Central memory CD8-positive, alpha-beta T cell (primary cell): ENCODE measurements around the gene ADGRB3.

ENCODE experiments used
- ATAC-seq: fragments of 150-1000 bp; cut with Tn5 transposase; replicated peaks from 2 replicates; pipeline ENCODE4 v1.10.0; 2022; ENCODE audit warnings: mild to moderate bottlenecking, moderate FRiP score, moderate number of reproducible peaks; ENCODE audit not compliant: poor library complexity, severe bottlenecking; ENCODE audit errors: extremely low read depth
- DNase-seq, 2 donors: peaks; one replicate each; pipeline ENCODE4 v3.0.0; 2021; ENCODE audit warnings: low spot score in 2 of 2
- H3K27ac Mint-ChIP-seq: one replicate; pipeline ENCODE4 v1.8.0; 2022; ENCODE audit warnings: low read depth, mild to moderate bottlenecking, moderate library complexity, mixed read lengths
- H3K27me3 Mint-ChIP-seq: one replicate; pipeline ENCODE4 v1.8.0; 2022; ENCODE audit warnings: mixed read lengths
- H3K36me3 Mint-ChIP-seq: one replicate; pipeline ENCODE4 v1.8.0; 2022; ENCODE audit warnings: mild to moderate bottlenecking, moderate library complexity, mixed read lengths; ENCODE audit not compliant: insufficient read depth
- H3K4me1 Mint-ChIP-seq: one replicate; pipeline ENCODE4 v1.8.0; 2022; ENCODE audit warnings: mixed read lengths
- H3K4me3 Mint-ChIP-seq: one replicate; pipeline ENCODE4 v1.8.0; 2022; ENCODE audit warnings: mild to moderate bottlenecking, moderate library complexity, mixed read lengths
- H3K9me3 Mint-ChIP-seq: one replicate; pipeline ENCODE4 v1.8.0; 2022; ENCODE audit warnings: mixed read lengths

The ADGRB3 gene

GRCh38 chr6:69343851-69344250 is 708.8 kb downstream of the ADGRB3 start:
- Mint-ChIP-seq H3K27ac (no peak overlapping the region), H3K36me3 (no peaks in the 10 kb centered on the region), H3K27me3 (no peaks in the 10 kb centered on the region), H3K9me3 (peaks cover 11% of the 10 kb centered on the region), H3K4me1 (no peaks in the 10 kb centered on the region), H3K4me3 (no peak overlapping the region)
- ATAC-seq = no peak
- DNase-seq = no peak

DNA sequence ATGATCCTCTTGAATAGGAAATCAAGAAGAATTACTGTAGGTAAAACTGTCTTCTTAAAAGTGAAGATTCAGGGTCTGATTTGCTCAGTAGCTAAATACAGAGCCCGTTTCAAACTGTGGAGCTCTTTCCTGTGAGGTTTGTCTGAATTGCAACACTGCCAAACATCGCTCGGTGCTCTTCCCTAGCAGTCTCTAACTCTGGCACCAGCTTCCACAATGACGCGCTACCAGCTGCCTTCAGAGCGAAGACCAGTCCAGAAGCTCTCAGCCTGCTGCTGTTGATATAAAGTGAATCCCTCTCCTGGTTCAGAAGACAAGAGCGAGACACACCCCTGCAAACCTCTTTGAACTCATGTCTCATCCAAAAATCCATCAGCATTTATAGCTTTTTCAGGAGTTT is 714.7 kb downstream of the ADGRB3 start:
- no peaks in the 10 kb centered on the region for H3K4me1 Mint-ChIP-seq
- no peak for DNase-seq
- no peak overlapping the region for H3K27ac Mint-ChIP-seq
- no peak for ATAC-seq
- H3K4me3 Mint-ChIP-seq = no peak overlapping the region
- H3K27me3 Mint-ChIP-seq = no peaks in the 10 kb centered on the region
- no peaks in the 10 kb centered on the region for H3K9me3 Mint-ChIP-seq
- H3K36me3 Mint-ChIP-seq = no peaks in the 10 kb centered on the region

DNA sequence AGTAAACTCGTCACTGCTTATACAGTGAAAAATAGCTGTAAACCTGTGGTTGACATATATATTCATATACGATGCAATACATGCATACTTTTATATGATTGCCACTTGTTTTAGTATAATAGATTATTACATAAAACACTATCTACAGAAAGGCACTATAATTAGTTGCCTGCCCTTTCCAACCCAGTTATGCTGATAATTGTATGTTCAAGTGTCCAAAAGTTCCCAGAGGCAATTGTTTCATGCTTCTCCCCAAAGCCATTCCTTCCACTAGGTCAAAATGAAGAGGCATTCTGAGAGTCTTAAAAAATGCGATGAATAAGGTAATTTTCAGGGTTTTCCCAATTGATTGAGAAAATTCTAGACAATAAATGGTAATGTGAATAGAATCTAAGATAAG is 727.1 kb downstream of the ADGRB3 start:
- Mint-ChIP-seq H3K27ac (no peak overlapping the region), H3K4me1 (no peaks in the 10 kb centered on the region), H3K36me3 (no peaks in the 10 kb centered on the region), H3K4me3 (no peak overlapping the region), H3K27me3 (no peaks in the 10 kb centered on the region), H3K9me3 (peaks cover 18% of the 10 kb centered on the region)
- DNase-seq (no peak), ATAC-seq (no peak)

- Mint-ChIP-seq H3K9me3 (peaks cover 13% of the 10 kb centered on the region), H3K27me3 (no peaks in the 10 kb centered on the region), H3K4me3 (no peak overlapping the region), H3K36me3 (no peaks in the 10 kb centered on the region), H3K4me1 (no peaks in the 10 kb centered on the region), H3K27ac (no peak overlapping the region)
- ATAC-seq = no peak
- no peak for DNase-seq
Observed at GRCh38 chr6:69366831-69367230, 731.7 kb downstream of the ADGRB3 start.

- no peak overlapping the region for H3K27ac Mint-ChIP-seq
- DNase-seq (no peak), ATAC-seq (no peak)
- H3K4me1 Mint-ChIP-seq = no peaks in the 10 kb centered on the region
- H3K9me3 Mint-ChIP-seq = peaks cover 11% of the 10 kb centered on the region
- H3K4me3 Mint-ChIP-seq = no peak overlapping the region
- no peaks in the 10 kb centered on the region for H3K36me3 Mint-ChIP-seq
- no peaks in the 10 kb centered on the region for H3K27me3 Mint-ChIP-seq
Observed at GRCh38 chr6:69368613-69369012, 733.5 kb downstream of the ADGRB3 start.

GRCh38 chr6:69370763-69371162 is 735.7 kb downstream of the ADGRB3 start:
- Mint-ChIP-seq H3K27ac (no peak overlapping the region), H3K9me3 (peaks cover 6% of the 10 kb centered on the region), H3K36me3 (no peaks in the 10 kb centered on the region), H3K4me1 (no peaks in the 10 kb centered on the region), H3K27me3 (no peaks in the 10 kb centered on the region), H3K4me3 (no peak overlapping the region)
- ATAC-seq (no peak), DNase-seq (no peak)

GRCh38 chr6:69378326-69378725 is 743.2 kb downstream of the ADGRB3 start:
- no peak for DNase-seq
- H3K4me1 Mint-ChIP-seq = no peaks in the 10 kb centered on the region
- no peak for ATAC-seq
- no peaks in the 10 kb centered on the region for H3K27me3 Mint-ChIP-seq
- H3K9me3 Mint-ChIP-seq = peaks cover 5% of the 10 kb centered on the region
- H3K27ac Mint-ChIP-seq = no peak overlapping the region
- H3K36me3 Mint-ChIP-seq = no peaks in the 10 kb centered on the region
- no peak overlapping the region for H3K4me3 Mint-ChIP-seq

DNA sequence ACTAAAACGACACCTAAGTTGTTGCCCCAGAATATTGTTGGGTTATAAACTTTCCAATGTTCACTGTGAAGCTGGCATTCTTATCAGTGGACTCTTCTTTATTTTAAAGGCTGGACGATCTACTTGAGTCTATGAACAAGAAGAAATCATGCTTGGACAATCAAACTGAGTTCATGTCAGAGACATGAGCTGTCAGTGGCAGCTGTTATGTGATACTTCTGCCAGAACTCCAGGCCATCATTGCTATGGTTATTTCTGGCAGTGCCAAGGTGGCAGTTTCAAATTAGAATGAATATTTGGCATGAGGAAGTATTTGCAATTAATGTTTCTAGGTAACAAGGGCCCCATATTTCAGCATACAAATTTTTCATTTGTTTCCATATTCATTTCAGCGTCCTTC is 744.4 kb downstream of the ADGRB3 start:
- no peaks in the 10 kb centered on the region for H3K36me3 Mint-ChIP-seq
- no peak overlapping the region for H3K4me3 Mint-ChIP-seq
- no peaks in the 10 kb centered on the region for H3K27me3 Mint-ChIP-seq
- H3K9me3 Mint-ChIP-seq = peaks cover 5% of the 10 kb centered on the region
- H3K27ac Mint-ChIP-seq = no peak overlapping the region
- no peak for DNase-seq
- no peak for ATAC-seq
- no peaks in the 10 kb centered on the region for H3K4me1 Mint-ChIP-seq

DNA sequence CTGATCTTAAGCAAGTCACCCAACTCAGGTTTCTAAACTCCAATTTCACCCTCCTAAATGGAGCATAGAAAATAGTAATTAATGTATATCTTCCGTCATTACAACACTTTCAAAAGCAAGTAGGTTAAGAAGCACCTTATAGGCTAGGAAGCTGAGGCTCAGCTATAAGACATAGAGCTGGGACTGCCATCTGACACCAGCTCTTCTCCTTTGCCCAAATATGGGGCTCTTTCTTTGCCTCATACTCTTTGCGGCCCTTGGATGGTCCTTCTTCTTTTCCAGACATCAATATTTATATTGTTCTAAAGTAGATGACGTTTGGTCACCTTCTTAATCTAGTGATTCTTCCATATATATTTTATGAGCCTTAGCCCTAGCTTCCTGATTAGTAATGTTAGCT is 748.5 kb downstream of the ADGRB3 start:
- Mint-ChIP-seq H3K36me3 (no peaks in the 10 kb centered on the region), H3K27me3 (no peaks in the 10 kb centered on the region), H3K4me1 (no peaks in the 10 kb centered on the region), H3K4me3 (no peak overlapping the region), H3K9me3 (peaks cover 5% of the 10 kb centered on the region), H3K27ac (no peak overlapping the region)
- ATAC-seq = no peak
- no peak for DNase-seq

DNA sequence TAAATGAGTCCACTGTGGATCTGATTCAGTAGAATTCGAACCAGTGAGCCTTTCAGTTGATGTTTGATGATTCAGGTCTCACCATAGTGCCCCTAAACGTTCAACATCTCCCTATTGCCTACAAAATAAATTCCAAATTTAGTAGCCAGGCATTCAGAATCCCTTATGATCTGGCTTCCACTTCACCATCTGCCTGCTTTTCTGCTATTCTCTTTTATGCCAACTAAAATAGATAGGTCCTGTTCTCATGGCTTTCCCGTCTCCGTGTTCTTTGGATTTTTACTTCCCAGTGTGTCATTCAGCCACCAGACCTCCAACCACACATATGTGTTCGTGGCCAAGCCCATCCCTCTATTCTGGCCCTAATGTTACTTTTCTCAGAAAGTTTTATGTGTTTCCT is 751.3 kb downstream of the ADGRB3 start:
- no peaks in the 10 kb centered on the region for H3K27me3 Mint-ChIP-seq
- no peaks in the 10 kb centered on the region for H3K4me1 Mint-ChIP-seq
- H3K4me3 Mint-ChIP-seq = no peak overlapping the region
- DNase-seq = no peak
- H3K9me3 Mint-ChIP-seq = peaks cover 4% of the 10 kb centered on the region
- ATAC-seq = no peak
- no peak overlapping the region for H3K27ac Mint-ChIP-seq
- H3K36me3 Mint-ChIP-seq = no peaks in the 10 kb centered on the region

GRCh38 chr6:69390125-69390524 is 755.0 kb downstream of the ADGRB3 start:
- peaks cover 6% of the 10 kb centered on the region for H3K9me3 Mint-ChIP-seq
- no peaks in the 10 kb centered on the region for H3K4me1 Mint-ChIP-seq
- ATAC-seq (no peak), DNase-seq (no peak)
- H3K4me3 Mint-ChIP-seq = no peak overlapping the region
- H3K27ac Mint-ChIP-seq = no peak overlapping the region
- no peaks in the 10 kb centered on the region for H3K27me3 Mint-ChIP-seq
- H3K36me3 Mint-ChIP-seq = no peaks in the 10 kb centered on the region

GRCh38 chr6:69391106-69391505 is 756.0 kb downstream of the ADGRB3 start:
- no peak for ATAC-seq
- H3K27me3 Mint-ChIP-seq = no peaks in the 10 kb centered on the region
- no peaks in the 10 kb centered on the region for H3K36me3 Mint-ChIP-seq
- H3K9me3 Mint-ChIP-seq = peaks cover 6% of the 10 kb centered on the region
- no peak overlapping the region for H3K4me3 Mint-ChIP-seq
- no peak for DNase-seq
- no peak overlapping the region for H3K27ac Mint-ChIP-seq
- H3K4me1 Mint-ChIP-seq = no peaks in the 10 kb centered on the region

- ATAC-seq (no peak), DNase-seq (no peak)
- Mint-ChIP-seq H3K9me3 (peaks cover 6% of the 10 kb centered on the region), H3K27ac (no peak overlapping the region), H3K27me3 (no peaks in the 10 kb centered on the region), H3K4me3 (no peak overlapping the region), H3K4me1 (no peaks in the 10 kb centered on the region), H3K36me3 (no peaks in the 10 kb centered on the region)
Observed at GRCh38 chr6:69392745-69393144, 757.7 kb downstream of the ADGRB3 start.

- ATAC-seq (no peak), DNase-seq (no peak)
- Mint-ChIP-seq H3K27ac (no peak overlapping the region), H3K4me1 (no peaks in the 10 kb centered on the region), H3K4me3 (no peak overlapping the region), H3K27me3 (no peaks in the 10 kb centered on the region), H3K9me3 (peaks cover 7% of the 10 kb centered on the region), H3K36me3 (no peaks in the 10 kb centered on the region)
Observed at GRCh38 chr6:69398311-69398710, 763.2 kb downstream of the ADGRB3 start.
